HG03442 (cell line): ENCODE data around the gene ATL3.
A peak's percentile ranks its signal among the peaks of the same experiment; 100 is the strongest.
"Not testable (repeated sequence)": the region's sequence is repeated elsewhere in the genome, so short reads cannot be mapped to it uniquely, and the experiment has no call there.

ENCODE experiments used
- ATAC-seq: cut with Tn5 transposase; IDR thresholded peaks from one replicate; pipeline ENCODE4 v1.9.1; 2021; ENCODE audit warnings: mild to moderate bottlenecking, moderate library complexity; ENCODE audit not compliant: unreplicated experiment

The ATL3 gene

DNA sequence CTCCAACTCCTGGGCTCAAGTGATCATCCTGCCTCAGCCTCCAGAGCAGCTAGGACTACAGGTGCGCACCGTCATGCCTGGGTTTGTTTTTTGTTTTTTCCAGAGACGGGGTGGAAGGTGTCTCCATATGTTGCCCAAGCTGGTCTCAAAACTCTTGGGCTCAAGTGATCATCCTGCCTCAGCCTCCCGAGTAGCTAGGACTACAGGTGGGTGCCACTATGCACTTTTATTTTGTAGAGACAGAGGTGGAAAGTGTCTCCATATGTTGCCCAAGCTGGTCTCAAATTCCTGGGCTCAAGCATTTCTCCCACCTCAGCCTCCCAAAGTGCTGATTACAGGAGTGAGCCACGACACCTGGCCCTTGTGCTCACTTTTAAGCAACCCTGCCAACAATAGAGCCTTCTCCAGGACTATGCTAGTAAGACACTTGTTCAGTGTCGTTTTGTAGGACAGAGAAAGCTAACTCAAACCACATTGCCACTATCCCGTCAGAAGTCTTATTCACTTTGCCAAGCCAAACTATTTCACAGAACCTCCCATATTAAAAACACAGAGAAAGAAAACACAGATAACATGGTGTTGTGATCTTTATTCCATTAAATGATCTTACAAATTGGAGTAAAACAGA lies 47.5 kb downstream of the ATL3 start:
- no peak for ATAC-seq

GRCh38 chr11:63622323-63622722 lies 48.9 kb downstream of the ATL3 start:
- ATAC-seq = no peak

DNA sequence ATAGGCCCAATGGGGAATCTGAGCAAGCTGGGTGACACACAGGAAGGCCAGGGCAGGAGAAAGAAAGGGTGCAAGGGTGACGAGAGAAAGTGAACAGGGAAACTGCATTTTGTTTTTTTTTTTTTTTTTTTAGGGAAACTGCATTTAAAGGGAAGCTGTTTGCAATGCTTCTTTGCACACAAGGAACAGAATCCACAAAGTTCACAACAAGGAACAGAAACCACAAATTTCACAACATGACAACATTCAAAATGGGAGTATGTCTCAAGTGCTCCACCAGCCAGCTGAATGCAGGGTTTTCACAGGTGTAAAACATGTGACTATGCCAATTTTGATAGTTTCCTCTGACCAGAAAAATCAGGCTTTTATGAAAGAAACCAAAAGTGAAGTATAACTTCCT lies 50.1 kb downstream of the ATL3 start:
- no peak for ATAC-seq

GRCh38 chr11:63619967-63620366 lies 51.2 kb downstream of the ATL3 start:
- no peak for ATAC-seq

DNA sequence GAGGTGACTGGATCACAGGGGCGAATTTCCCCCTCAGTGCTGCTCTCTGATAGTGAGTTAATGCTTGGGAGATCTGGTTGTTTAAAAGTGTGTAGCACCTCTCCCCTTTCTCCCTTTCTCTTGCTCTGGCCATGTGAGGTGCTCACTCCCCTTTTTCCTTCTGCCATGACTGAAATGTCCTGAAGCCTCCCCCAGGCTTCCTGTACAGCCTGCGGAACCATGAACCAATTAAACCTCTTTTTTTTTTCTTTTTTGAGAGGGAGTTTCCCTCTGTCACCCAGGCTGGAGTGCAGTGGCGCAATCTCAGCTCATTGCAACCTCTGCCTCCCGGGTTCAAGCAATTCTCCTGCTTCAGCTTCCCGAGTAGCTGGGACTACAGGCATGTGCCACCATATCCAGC lies 53.5 kb downstream of the ATL3 start:
- ATAC-seq = not testable (repeated sequence)

GRCh38 chr11:63616953-63617352 lies 54.2 kb downstream of the ATL3 start:
- no peak for ATAC-seq

- ATAC-seq = peak; percentile 46
Measured at GRCh38 chr11:63614136-63614671, 57.0 kb downstream of the ATL3 start, which contains the start of gene PLAAT3. Gene PLAAT3 (minus strand): TSS chr11:63614433. CDS start chr11:63614014, 419 bp downstream.

GRCh38 chr11:63613517-63614135 lies 57.5 kb downstream of the ATL3 start:
- peak; percentile 37 for ATAC-seq

- ATAC-seq = no peak
Measured at GRCh38 chr11:63612181-63612580, 59.0 kb downstream of the ATL3 start.

GRCh38 chr11:63611395-63611747 lies 59.8 kb downstream of the ATL3 start:
- no peak for ATAC-seq

DNA sequence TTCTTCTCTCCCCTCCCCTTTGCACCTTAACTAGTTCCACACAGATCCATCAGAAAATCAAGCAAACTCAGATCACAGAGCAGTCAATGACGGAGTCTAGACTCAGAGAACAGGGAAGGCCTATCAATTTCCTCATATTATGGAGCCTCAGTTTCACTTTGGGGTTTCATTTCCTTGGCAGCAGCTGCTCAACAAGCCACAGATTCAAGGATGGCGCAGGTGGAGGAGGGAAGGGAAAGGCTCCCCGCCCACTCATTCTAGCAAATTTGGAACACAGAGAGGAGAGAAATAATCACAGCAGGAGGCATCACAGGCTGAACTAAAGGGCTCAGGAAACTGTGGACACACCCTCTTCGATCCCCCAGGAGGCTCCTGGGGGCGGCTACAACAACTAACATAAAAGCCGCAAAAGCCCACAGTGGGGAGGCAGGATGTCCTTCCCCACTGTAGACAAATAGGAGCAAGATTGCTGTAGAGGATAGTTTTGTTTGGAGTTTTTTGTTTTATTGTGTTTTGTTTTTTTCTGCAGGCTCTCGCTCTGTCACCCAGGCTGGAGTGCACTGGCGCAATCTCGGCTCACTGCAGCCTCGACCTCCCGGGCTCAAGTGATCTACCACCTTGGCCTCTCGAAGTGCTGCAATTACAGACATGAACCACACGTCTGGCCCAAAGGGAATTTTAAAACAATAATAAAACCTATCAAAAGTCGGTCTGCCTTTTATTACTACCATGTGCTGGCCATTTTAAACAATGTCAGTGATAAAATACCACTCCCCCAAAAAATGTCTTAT lies 60.4 kb downstream of the ATL3 start:
- ATAC-seq = no peak

DNA sequence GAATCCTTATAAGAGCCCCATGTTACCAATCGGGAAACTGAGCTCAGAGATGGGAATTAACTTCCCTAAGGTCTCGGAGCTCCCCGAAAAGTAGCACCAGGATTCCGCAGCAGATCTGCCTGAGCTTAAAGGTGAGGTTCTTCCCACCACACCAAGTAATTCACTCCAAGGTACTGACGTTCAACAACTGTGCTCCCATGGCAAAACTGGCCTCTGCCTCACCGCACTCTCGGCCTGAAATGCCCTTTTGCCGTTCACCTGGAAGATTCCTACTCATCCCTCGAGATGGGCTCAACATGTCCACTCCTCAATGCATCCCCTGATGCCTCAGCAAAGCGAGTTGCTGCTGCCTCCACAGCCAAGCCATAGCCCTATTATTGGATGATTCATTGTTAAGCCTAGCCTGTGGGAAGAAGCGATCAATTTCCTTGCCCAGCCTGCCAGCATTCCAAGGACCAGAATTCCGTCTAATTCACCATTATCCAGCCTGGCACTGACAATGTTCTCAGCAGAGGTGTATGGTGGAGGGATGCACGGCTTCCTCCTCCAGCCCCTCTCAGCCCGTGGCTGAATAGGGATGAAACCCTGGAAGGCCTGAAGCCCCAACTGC lies 61.1 kb downstream of the ATL3 start:
- ATAC-seq = no peak

GRCh38 chr11:63609536-63609935 lies 61.6 kb downstream of the ATL3 start:
- no peak for ATAC-seq

DNA sequence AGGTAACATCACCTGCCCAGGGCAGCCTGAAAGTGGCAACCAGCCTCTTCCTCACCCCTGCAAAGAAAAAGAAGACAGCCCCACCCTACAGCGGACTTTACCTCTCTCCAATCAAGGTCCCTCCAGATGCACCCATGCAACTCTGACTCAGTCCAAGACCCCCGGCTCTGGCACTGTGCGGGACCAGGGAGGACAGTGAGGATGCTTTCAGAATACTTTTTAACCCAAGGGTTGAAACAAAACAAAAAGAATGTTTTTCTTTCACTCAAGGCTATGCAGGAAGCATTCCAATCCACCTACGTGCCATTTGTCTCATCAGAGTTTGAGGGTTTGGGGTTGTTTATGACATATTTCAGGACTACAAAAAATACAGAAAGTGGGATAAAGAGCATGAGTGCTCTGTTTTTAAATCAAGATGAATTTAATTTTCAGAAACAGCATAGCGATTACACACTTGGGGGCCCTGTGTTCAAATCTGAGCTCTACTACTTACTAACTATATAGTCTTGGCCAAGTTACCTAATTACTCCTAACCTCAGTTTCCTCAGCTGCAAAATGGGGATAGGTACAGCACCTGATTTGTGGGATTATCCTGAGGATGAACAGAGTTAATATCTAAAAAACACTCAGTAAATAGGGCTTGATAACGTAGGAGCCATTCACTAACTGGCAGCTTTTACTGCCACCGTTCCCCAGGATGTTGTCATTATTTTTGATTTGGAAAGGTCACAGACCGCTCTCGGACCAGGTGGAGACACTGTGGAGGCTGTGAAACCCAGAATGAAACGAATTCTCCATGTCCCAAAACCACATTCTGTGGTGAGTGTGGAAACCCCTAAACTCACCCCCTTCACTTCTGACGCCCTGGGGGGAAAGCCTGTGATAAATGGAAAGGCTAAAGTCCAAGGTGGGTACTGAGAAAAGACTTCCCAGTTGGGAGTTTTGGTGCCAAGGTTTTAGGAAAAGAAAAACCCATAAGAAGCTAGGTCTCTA lies 62.5 kb downstream of the ATL3 start:
- no peak for ATAC-seq

DNA sequence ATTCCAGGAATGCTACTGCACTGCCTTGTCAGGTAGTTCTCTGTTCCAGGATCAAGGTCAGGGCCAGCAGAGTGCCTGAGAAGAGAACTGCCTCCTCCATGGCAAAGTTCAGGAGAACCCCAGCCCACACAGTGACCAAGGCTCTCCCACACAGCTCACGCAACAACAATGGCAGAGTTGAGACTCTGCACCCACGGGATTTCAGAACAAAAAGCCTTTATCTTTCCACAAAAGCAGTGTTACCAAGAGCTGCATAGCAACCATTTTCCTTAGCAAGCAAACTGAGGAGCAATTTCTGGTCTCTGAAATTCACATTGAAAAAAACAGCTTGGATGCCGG lies 68.0 kb downstream of the ATL3 start:
- no peak for ATAC-seq

DNA sequence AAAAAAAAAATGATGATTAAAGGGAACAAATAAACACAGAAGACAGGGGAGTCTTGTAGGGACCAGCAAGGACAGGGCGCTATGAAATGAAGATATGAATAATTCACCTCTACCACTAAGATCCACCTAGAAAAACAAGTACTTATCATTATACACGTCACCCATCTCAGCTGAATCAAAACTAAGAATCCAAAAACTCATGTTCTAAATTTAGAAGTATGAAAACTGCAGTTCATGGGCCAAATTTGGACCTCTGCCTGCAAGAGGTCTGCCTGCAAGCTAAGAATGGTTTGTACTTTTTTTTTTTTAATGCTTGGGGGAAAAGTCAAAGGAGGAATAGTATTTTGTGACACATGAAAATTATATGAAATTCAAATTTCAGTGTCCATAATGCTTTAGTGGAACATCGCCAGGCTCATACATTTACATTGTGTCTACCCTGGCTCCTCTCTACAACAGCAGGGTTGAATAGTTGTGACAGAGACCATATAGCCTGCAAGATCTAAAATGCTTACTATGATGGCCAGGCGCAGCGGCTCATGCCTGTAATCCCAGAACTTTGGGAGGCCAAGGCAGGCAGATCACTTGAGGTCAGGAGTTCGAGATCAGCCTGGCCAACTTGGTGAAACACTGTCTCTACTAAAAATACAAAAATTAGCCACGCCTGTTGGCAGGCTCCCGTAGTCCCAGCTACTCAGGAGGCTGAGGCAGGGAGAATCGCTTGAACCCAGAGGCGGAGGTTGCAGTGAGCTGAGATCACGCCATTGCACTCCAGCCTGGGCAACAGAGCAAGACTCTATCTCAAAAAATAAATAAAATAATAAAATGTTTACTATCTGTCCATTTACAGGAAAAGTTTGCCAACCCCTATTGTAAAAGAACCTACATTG lies 68.6 kb downstream of the ATL3 start:
- not testable (repeated sequence) for ATAC-seq

GRCh38 chr11:63599211-63600122 lies 71.7 kb downstream of the ATL3 start:
- no peak for ATAC-seq

GRCh38 chr11:63598556-63598955 lies 72.6 kb downstream of the ATL3 start:
- no peak for ATAC-seq
